Neural cell (in vitro differentiated cells): ENCODE results near the gene PDLIM5.

Experiments
- CTCF ChIP-seq: fragments of 450-650 bp; IDR thresholded peaks from 2 replicates; pipeline ENCODE4 v1.5.1; 2014; ENCODE audit warnings: antibody characterized with exemption, mild to moderate bottlenecking, moderate library complexity; ENCODE audit not compliant: poor library complexity, severe bottlenecking
- POLR2AphosphoS5 ChIP-seq: IDR thresholded peaks from 2 replicates; pipeline ENCODE4 v1.6.1; 2012

DNA sequence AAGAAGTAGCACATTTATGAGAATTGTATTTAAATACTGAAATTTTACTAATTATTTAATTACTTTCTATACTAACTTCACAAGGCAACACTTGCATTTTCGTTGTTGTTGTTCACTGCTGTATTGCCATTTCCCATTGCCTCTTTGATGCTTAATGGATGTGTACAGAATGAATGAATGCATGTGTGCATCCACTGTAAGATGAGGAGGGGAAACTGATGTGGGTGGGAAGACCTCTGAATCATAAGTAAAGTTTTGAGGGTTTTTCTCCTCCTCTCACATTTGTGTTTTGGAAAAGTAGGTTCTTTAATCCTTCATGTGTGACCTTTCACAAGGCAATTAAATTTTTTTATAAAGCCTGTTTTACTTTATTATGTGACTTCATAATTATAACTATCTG lies 46.8 kb downstream of the PDLIM5 start:
- no peak for TF ChIP-seq CTCF
- no peak for TF ChIP-seq POLR2AphosphoS5
